MCF 10A (cell line): ENCODE data around the gene PBRM1. TPM values are rescaled to one million over a fixed set of nuclear protein-coding genes. Genes with fewer than 3 reads are reported as not detected.

ENCODE experiments used
- BruUV-seq: library from RNA; stranded (reverse); fragments of 400-500 nt; replicated peaks from 2 replicates; lab custom pipeline; 2021; lab: Mats Ljungman, UMichigan
- CTCF ChIA-PET: fragments of 300-600 bp; sonication (Branson Sonifier 250); formaldehyde crosslinking; extraction: SDS; loops from one replicate; lab custom pipeline; 2021; ENCODE audit warnings: antibody characterized with exemption, inconsistent platforms; lab: Yijun Ruan, JAX
- POLR2A ChIA-PET: fragments of 300-600, 350-650 bp; sonication (Branson Sonifier 250); formaldehyde crosslinking; extraction: SDS; loops from one replicate; lab custom pipeline; 2020; ENCODE audit warnings: antibody characterized with exemption, inconsistent platforms; lab: Yijun Ruan, JAX
- DNase-seq: peaks from one replicate; pipeline ENCODE4 v3.0.0-alpha.2; 2018; ENCODE audit not compliant: unreplicated experiment
- H3K27ac Mint-ChIP-seq: one replicate; pipeline ENCODE4 v1.8.0; 2022; ENCODE audit warnings: mild to moderate bottlenecking, low read depth, mixed read lengths; ENCODE audit not compliant: unreplicated experiment
- H3K27me3 Mint-ChIP-seq: one replicate; pipeline ENCODE4 v1.8.0; 2022; ENCODE audit warnings: mixed read lengths; ENCODE audit not compliant: insufficient read depth, unreplicated experiment
- H3K36me3 Mint-ChIP-seq: one replicate; pipeline ENCODE4 v1.8.0; 2022; ENCODE audit warnings: mild to moderate bottlenecking, moderate library complexity, mixed read lengths; ENCODE audit not compliant: insufficient read depth, unreplicated experiment
- H3K4me1 Mint-ChIP-seq: one replicate; pipeline ENCODE4 v1.8.0; 2022; ENCODE audit warnings: mixed read lengths; ENCODE audit not compliant: insufficient read depth, unreplicated experiment
- H3K4me3 Mint-ChIP-seq: one replicate; pipeline ENCODE4 v1.8.0; 2022; ENCODE audit warnings: mild to moderate bottlenecking, moderate library complexity, mixed read lengths; ENCODE audit not compliant: unreplicated experiment
- H3K9me3 Mint-ChIP-seq: one replicate; pipeline ENCODE4 v1.8.0; 2022; ENCODE audit warnings: mixed read lengths; ENCODE audit not compliant: unreplicated experiment
- CTCF ChIP-seq: fragments of 200-600 bp; IDR thresholded peaks from one replicate; pipeline ENCODE4 v1.8.0; 2022; ENCODE audit warnings: antibody characterized with exemption, mild to moderate bottlenecking; ENCODE audit not compliant: unreplicated experiment
- intact Hi-C: fragments of 100-400 bp; cut with micrococcal nuclease; formaldehyde crosslinking; loops from 2 replicates; pipeline ENCODE4 v1.14.1; 2022
- total RNA-seq: library from RNA; stranded (reverse); gene quantifications from 2 replicates; pipeline ENCODE4 v1.2.3, GENCODE V29; 2022

Gene PBRM1
- total RNA-seq, 1 experiment from 2014 or later: 56.9 TPM

DNA sequence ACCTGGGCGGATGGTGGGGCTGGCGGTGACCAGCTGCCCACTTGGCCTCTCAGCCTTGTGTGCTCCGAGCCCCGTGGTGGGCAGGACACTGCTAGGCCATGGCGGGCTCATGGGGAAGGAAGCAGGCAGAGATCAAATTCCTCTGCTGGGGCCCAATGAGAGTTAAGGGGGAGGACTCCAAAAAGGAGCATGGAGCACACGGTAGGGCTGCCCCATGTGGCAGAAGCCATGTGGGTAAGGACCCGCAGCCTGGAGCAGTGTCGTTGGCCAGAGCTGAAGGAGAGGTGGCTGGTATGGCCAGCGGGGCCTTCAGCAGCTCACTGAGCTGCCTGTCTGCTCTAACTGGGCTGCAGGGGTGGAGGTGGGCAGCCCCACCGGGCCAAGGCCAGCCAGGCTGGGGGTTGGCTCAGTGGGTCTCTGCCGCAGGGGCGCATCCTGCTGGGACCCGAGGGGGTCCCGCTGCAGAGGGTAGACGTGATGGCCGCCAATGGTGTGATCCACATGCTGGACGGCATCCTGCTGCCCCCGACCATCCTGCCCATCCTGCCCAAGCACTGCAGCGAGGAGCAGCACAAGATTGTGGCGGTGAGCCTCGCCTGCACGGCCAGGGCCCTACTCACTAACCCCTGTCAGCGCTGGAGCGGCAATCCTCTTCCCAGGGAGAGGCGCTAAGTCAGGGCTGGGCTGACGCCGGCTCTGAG, 179.3 kb downstream of the PBRM1 start:
- DNase-seq: no peak
- H3K36me3 Mint-ChIP-seq: no peaks in the 10 kb centered on the region
- CTCF ChIA-PET: no interaction called here
- BruUV-seq: no TSS peak
- H3K27me3 Mint-ChIP-seq: no peaks in the 10 kb centered on the region
- no peak overlapping the region for H3K27ac Mint-ChIP-seq
- H3K4me3 Mint-ChIP-seq: no peak overlapping the region
- H3K4me1 Mint-ChIP-seq: peaks cover 7% of the 10 kb centered on the region
- POLR2A ChIA-PET: no interaction called here
- H3K9me3 Mint-ChIP-seq: no peaks in the 10 kb centered on the region
- intact Hi-C loops: no loop called here
- TF ChIP-seq CTCF: no peak

GRCh38 chr3:52504977-52505376, 180.7 kb downstream of the PBRM1 start:
- CTCF ChIA-PET: interaction anchor here (0.7 to 1.3 kb wide), 2 partner anchors 57 to 77 kb away, joined by 3 read pairs; no protein-coding TSS in a partner anchor
- intact Hi-C loops: no loop called here
- Mint-ChIP-seq H3K36me3 (no peaks in the 10 kb centered on the region), H3K27ac (no peak overlapping the region), H3K4me3 (no peak overlapping the region), H3K9me3 (no peaks in the 10 kb centered on the region), H3K4me1 (peaks cover 7% of the 10 kb centered on the region), H3K27me3 (no peaks in the 10 kb centered on the region)
- DNase-seq: no peak
- no peak for TF ChIP-seq CTCF
- POLR2A ChIA-PET: no interaction called here
- no TSS peak for BruUV-seq

- no peak for TF ChIP-seq CTCF
- Mint-ChIP-seq H3K36me3 (no peaks in the 10 kb centered on the region), H3K4me1 (peaks cover 7% of the 10 kb centered on the region), H3K27ac (no peak overlapping the region), H3K4me3 (no peak overlapping the region), H3K9me3 (no peaks in the 10 kb centered on the region), H3K27me3 (no peaks in the 10 kb centered on the region)
- DNase-seq: no peak
- POLR2A ChIA-PET: no interaction called here
- intact Hi-C loops: no loop called here
- CTCF ChIA-PET: interaction anchor here (0.5 to 0.6 kb wide), 2 partner anchors 165 to 190 kb away, joined by 4 read pairs; no protein-coding TSS in a partner anchor
- no TSS peak for BruUV-seq
These were observed 181.8 kb downstream of the PBRM1 start for GRCh38 chr3:52503788-52504424.

- no TSS peak for BruUV-seq
- H3K4me3 Mint-ChIP-seq: no peak overlapping the region
- POLR2A ChIA-PET: no interaction called here
- no peaks in the 10 kb centered on the region for H3K36me3 Mint-ChIP-seq
- no peaks in the 10 kb centered on the region for H3K9me3 Mint-ChIP-seq
- CTCF ChIA-PET: no interaction called here
- TF ChIP-seq CTCF: no peak
- DNase-seq: no peak
- intact Hi-C loops: no loop called here
- no peak overlapping the region for H3K27ac Mint-ChIP-seq
- peaks cover 7% of the 10 kb centered on the region for H3K4me1 Mint-ChIP-seq
- no peaks in the 10 kb centered on the region for H3K27me3 Mint-ChIP-seq
These were observed 182.8 kb downstream of the PBRM1 start for GRCh38 chr3:52502808-52503350.
